AG20443 (cell line): ENCODE data around the gene TGFBR2.
"Not testable (repeated sequence)": the region's sequence is repeated elsewhere in the genome, so short reads cannot be mapped to it uniquely, and the experiment has no call there.

Source experiments
- DNase-seq: peaks from one replicate; pipeline ENCODE4 v3.0.0; 2012; ENCODE audit warnings: low spot score, mixed read lengths

Gene TGFBR2

DNA sequence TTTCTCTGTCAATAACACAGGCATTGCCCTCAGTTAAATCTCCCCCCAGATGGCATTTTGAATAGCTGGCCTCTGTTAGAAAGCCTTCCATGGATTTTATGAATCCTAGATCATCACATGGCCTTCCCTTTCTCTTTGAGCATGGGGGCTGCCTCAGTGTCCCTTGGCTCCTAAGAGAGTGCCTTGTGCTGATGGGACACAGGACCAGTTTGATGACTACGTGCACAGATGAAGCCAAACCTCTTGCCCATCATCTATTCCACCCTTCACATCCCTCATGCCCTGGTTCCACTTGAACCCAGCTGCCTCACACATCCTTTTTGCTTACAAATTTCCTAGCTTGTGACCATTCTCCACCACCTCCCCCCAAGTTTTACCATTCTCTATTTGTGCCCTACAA lies 12.9 kb downstream of the TGFBR2 start:
- no peak for DNase-seq

DNA sequence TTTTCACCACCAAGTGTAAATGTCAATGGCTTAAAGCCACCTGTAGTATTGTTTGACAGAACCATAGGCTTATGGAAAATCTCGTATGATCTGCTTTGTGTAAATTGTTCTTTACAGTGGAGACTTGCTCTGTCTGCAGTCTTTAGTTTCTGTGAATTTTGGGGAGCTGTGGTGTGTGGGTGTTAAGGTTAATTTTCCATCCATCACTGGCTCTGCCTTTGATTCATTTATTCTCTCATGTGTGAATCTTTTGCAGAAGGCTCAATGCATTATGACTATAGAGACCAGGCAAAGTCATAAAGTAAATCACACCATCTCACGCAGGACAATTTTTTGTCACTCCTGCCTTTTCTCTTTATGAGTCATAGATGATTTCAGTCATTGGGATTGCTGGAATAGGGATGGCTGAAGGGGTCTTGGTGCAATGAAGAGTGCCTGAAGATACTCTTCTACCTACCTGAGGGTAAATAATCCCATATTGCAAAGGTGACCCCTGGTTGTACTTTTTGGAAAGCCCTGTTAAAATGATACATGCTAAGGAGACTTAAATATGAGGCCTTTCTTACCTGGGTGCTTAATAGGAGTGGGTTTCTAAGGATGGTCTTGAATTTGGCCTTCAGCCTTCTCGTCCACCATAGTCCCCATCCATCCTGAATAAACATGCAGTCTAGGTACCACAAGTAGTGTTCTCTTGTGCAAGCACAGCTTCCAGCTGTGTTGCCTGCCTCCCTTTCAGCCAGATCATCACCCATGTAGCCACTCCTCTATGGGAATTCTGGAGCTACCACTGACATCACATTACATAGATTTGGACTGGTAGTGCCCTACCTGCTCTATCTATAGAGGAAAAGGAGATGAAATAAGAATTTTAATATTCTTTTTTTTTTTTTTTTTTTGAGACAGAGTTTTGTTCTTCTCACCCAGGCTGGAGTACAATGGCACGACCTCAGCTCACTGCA lies 14.3 kb downstream of the TGFBR2 start:
- no peak for DNase-seq

- no peak for DNase-seq
Observed at GRCh38 chr3:30621576-30621975, 15.2 kb downstream of the TGFBR2 start.

DNA sequence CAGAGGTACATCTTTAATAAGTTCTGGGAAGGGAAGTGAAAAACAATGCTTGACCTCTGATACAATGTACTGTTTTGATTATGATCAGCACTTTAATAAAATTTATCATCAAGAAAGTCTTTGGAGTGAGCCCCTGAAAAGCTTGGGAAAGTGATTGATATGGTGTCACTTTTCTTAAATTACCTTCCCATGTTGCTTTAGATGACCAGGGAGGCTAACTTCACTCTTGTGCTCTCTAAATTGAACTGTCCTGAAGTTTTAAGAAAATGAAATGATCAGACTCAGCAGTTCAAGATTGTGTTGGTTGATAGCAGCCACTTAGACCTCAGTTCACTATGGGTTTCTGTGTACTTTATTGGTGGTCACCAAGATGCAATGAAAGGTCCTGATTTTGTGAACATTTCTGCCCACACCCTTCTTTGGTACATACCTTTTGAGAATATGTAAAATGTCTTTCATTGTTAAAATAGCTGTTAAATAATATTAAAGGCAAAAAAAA lies 15.7 kb downstream of the TGFBR2 start:
- DNase-seq: no peak

DNA sequence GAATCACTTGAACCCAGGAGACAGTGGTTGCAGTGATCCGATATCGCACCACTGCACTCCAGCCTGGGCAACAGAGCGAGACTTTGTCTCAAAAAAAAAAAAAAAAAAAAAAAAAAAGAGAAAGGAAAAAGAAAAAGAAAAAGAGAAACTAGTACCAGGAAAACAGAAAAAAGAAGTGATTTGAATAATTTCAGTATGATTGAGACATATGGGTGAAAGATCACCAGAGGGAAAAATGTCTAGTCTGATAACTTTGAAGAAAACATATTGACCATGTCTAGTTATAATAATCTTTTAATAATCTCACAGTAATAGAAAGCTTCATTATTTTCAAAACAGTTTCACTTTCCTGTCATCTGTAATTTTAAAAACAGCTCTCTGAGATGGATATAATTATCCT lies 16.4 kb downstream of the TGFBR2 start:
- no peak for DNase-seq

- no peak for DNase-seq
Observed at GRCh38 chr3:30623351-30623750, 16.9 kb downstream of the TGFBR2 start.

GRCh38 chr3:30624480-30624879 lies 18.1 kb downstream of the TGFBR2 start:
- not testable (repeated sequence) for DNase-seq

GRCh38 chr3:30625541-30626438 lies 19.4 kb downstream of the TGFBR2 start:
- DNase-seq: no peak

GRCh38 chr3:30626443-30627180 lies 20.2 kb downstream of the TGFBR2 start:
- peak; percentile 22 for DNase-seq

GRCh38 chr3:30628205-30628900 lies 22.0 kb downstream of the TGFBR2 start:
- no peak for DNase-seq

DNA sequence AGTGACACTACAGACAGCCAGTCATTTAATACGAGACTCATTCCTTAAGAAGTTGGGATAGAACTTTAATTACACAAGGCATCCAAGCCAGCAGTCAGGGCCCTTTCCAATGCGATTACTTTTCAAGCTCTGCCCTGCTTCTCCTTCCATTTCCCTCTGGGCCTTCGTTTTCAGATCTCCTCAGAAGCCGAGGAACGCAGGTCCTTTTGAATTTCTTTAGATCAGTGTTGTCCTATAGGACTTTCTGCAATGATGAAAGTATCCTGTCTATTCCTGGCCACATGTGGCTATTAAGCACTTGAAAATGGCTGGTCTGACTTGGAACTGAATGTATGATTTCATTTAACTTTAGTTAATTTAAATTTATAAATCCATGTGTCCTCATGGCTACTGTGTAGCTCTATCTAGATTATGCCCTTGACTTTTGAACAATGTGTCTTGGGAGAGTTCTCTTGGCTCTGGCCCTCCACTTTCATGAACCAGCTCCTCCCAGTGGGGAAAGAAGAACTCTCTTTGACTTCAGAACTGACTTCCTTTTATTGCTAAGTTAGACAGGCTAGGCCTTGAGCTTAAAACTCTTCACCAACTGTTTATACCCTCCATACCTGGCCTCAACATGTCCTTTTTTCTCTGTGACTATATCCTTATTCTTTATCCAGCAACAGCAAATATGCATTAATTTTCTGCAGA lies 22.6 kb downstream of the TGFBR2 start:
- no peak for DNase-seq

DNA sequence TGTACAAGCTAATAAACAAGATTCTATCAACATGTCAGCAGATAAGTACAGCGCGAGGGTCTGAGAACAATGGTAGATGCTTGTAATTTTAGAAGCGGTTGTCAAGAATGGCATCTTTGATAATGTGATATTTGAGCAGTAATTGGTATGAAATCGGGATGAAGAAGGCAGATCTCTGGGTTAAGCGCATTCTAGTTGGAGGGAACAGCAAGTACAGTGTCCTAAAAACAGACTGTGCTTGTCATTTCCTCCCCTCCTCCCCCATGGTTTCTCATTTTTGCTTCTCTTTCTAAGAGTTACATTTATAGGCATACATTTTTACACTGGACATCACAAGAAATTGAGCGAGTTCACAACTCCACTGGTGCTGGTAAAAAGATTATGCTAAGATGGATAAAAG lies 23.3 kb downstream of the TGFBR2 start:
- no peak for DNase-seq

GRCh38 chr3:30630238-30631030 lies 24.0 kb downstream of the TGFBR2 start:
- DNase-seq: no peak

DNA sequence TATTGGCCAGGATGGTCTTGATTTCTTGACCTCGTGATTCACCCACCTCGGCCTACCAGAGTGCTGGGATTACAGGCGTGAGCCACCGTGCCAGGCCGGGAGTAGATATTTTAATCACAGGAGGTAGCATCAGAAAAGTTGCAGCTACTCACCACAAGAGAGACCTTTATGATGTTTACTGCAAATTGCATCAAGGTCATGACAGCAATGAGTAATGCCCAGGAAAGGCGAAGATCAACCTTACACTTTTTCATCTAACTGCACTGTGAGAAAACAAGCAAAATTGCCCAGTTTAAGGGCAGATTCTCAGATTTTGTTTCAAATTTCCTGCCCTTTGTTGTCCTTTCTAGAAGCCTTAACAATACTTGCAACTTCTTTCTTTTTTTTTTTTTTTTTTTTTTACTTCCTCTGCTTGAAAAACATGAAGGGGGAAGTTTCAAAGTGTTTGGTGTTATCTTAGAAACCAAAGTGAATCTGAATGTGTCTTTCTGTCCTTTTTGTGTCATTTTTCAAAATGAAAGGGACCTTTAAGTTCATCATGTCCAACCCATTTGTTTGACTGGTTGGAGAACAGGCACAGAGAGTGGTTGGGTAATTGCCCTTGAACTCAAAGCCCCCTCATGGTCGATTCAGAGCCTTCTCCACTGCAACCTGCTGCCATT lies 25.0 kb downstream of the TGFBR2 start:
- DNase-seq: no peak

DNA sequence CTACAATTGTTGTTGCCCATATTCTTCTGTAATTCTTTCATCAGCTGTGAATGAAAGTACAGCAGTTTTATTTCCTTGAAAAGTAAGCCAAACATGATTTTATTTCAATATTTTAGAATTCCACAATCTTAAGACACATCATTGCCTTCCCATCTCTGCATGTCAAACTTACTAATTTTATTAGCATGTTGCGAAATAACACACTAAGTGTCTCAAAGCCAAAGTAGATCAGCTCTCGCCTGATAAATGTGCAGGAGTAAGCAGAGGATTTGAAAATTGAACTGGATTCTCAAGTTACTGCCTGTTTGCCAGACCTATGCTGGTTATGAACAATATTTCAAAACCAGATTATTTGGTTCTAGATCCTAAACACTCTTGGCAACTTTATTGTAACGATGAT lies 25.7 kb downstream of the TGFBR2 start:
- DNase-seq: no peak

GRCh38 chr3:30632521-30632920 lies 26.1 kb downstream of the TGFBR2 start:
- DNase-seq: no peak

DNA sequence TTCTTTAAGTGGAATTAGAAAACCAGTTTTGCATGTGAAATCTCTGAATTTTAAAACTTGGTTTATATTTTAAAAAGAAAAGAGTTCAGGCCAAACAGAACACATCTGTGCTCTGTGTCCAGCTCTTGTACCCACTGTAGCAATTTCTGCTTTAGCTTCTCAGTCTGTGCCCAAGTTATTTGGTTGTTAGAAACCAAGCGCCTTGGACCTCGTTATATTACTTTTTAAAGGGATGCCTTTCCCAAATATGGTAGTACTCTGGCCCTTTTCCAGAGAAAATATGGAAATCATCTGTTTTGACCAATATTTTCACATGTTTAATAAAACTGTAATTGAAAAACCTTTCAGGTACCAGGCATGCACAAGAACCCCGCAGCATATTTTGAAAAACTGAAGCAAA lies 27.3 kb downstream of the TGFBR2 start:
- no peak for DNase-seq

DNA sequence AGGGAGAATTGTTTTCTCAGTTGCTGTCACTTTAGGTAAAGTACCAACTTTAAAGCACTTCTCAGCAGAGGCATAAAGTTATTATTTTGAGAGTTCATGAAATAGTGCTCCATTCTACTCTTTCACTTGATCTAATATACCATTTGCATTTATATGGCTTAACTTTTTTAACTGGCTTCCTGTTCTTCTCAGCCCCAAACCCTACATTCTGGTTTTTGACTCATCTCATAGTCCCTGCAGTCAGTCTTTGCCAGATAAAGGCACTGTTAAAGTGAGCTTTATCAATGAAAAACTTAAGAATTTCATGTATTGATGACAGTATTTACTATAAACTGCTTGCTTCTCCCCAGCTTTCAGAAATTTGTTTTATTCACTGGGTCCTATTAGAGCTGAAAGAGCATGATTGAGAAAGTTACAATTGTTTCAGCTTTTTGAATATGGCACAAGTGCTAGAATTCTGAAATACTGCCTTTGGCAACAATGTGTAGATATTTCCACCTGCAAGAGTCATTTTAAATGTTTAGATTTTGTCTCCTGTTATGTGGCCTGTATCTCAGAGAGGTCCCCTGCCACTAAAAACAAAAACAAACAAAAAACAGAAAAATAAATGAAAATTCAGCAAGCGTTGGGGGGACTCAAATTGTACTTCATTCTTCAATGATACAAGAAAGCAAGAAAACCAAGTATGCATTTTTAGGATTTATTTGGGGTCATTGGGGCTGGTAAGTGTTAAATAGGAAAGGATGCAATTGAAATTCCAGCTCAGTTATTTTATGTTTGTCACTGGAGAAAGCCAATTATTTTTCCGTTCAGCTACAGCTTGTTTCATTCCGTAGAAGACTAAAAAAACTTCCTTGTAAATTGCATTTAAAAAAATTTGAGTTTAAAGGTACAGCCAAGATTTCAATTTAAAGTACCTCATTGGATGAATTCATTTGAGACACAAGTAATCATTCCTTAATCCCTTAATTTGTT lies 28.6 kb downstream of the TGFBR2 start:
- no peak for DNase-seq
